ENCODE results near the gene CCDC28B. TPM values are rescaled to one million over a fixed set of nuclear protein-coding genes. Genes with fewer than 3 reads are reported as not detected.

CCDC28B gene
- total RNA-seq, 2 donors from 2014 or later: 12.4 to 13.6 TPM

- H3K4me3 Mint-ChIP-seq: peak overlapping the region; percentile 28
- ATAC-seq (no peak), DNase-seq (ENCODE audit: low spot score) (no peak)
- H3K27me3 Mint-ChIP-seq: no peaks in the 10 kb centered on the region
- no peaks in the 10 kb centered on the region for H3K9me3 Mint-ChIP-seq
- H3K36me3 Mint-ChIP-seq: peaks cover 19% of the 10 kb centered on the region
- H3K4me1 Mint-ChIP-seq (ENCODE audit: low read depth in 2 of 2): peaks cover 46 to 49% of the 10 kb centered on the region in 2 donors
- peak overlapping the region in 1 of 2 donors; percentile 87 for H3K27ac Mint-ChIP-seq
Measured at GRCh38 chr1:32198237-32199042, 2.0 kb upstream of the CCDC28B start.

DNA sequence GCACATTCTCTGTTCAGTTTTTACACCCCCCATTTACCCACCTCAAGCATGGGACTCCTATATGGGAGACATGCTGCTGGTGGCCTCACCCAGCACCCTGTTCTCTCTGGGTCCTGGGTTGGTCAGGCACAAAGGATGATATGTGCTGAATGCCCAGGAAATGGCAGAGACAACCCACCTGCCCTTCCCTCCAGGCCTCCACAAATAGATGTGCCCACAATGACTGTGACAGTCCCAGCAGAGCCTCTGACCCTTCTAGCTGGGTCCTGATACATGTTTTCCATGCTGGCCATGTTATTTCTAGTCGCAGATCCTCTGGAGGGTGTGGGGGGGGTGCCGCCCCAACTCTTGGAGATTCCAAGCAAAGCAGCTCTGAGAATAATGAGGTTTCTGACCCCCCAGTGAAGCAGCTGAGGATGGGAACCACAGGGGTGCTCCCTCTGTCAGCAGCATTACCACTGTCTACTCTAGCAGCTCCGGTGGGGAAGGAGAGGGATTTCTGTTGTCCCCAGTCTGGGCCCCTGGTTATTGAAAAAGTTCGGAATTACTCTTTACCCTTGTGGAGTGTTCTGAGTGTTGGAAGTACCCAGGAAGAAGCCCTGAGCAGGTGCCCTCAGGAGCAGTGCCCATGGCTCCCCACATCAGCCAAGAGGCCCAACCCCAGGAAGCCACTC, 1.2 kb upstream of the CCDC28B start:
- peaks cover 42 to 50% of the 10 kb centered on the region in 2 donors for H3K4me1 Mint-ChIP-seq (ENCODE audit: low read depth in 2 of 2)
- no peak overlapping the region for H3K4me3 Mint-ChIP-seq
- ATAC-seq: no peak
- H3K27me3 Mint-ChIP-seq: no peaks in the 10 kb centered on the region
- no peaks in the 10 kb centered on the region for H3K9me3 Mint-ChIP-seq
- peak overlapping the region in 1 of 2 donors; percentile 94 for H3K27ac Mint-ChIP-seq
- H3K36me3 Mint-ChIP-seq: peaks cover 13% of the 10 kb centered on the region
- no peak for DNase-seq (ENCODE audit: low spot score)

GRCh38 chr1:32199717-32200072, 700 bp upstream of the CCDC28B start:
- ATAC-seq (no peak), DNase-seq (ENCODE audit: low spot score) (no peak)
- peak overlapping the region; percentile 95 for H3K4me3 Mint-ChIP-seq
- peaks cover 10% of the 10 kb centered on the region for H3K36me3 Mint-ChIP-seq
- H3K27me3 Mint-ChIP-seq: no peaks in the 10 kb centered on the region
- H3K27ac Mint-ChIP-seq: peak overlapping the region; percentile 71 to 94
- H3K9me3 Mint-ChIP-seq: no peaks in the 10 kb centered on the region
- peaks cover 39 to 50% of the 10 kb centered on the region in 2 donors for H3K4me1 Mint-ChIP-seq (ENCODE audit: low read depth in 2 of 2)

- peaks cover 37 to 46% of the 10 kb centered on the region in 2 donors for H3K4me1 Mint-ChIP-seq (ENCODE audit: low read depth in 2 of 2)
- ATAC-seq: peak; percentile 69 to 75
- DNase-seq (ENCODE audit: low spot score): peak; percentile 84
Measured at GRCh38 chr1:32201011-32201855, 838 bp downstream of the CCDC28B start.

DNA sequence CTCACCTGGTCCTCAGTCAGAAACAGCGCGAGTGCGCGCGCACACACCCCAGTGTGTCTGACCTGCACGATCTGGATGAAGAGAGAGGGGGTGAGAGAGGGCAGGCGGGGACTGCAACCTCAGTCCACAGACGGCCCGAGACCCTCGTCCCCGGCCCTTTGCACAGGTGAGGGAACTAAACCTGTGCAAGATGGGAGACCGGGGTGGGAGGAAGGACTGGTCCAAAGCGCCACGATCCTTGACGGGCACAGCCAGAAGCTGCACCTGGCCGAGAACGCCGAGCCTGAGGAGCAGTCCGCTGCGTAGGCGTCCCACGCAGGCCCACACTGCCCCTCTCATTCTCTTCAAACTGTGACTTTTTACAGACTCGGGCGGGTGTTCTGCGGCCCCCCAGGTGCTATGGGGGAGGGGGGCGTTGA, 4.6 kb downstream of the CCDC28B start:
- no peaks in the 10 kb centered on the region for H3K9me3 Mint-ChIP-seq
- peak overlapping the region; percentile 91 for H3K4me3 Mint-ChIP-seq
- DNase-seq (ENCODE audit: low spot score): no peak
- H3K4me1 Mint-ChIP-seq (ENCODE audit: low read depth in 2 of 2): peaks cover 29 to 34% of the 10 kb centered on the region in 2 donors
- H3K27me3 Mint-ChIP-seq: no peaks in the 10 kb centered on the region
- ATAC-seq: no peak
- no peak overlapping the region for H3K27ac Mint-ChIP-seq
- no peaks in the 10 kb centered on the region for H3K36me3 Mint-ChIP-seq

More at GRCh38 chr1:32201011-32201855, 838 bp downstream of the CCDC28B start:
- Mint-ChIP-seq H3K27me3 (no peaks in the 10 kb centered on the region), H3K4me3 (peak overlapping the region; percentile 95), H3K27ac (peak overlapping the region; percentile 92 to 94), H3K9me3 (no peaks in the 10 kb centered on the region), H3K36me3 (peaks cover 6% of the 10 kb centered on the region)

GRCh38 chr1:32205401-32206370, 5.3 kb downstream of the CCDC28B start, which contains the start of gene IQCC:
Gene IQCC (plus strand): TSS chr1:32205671. CDS start chr1:32205682, 11 bp downstream.
- no peaks in the 10 kb centered on the region for H3K27me3 Mint-ChIP-seq
- H3K9me3 Mint-ChIP-seq: no peaks in the 10 kb centered on the region
- ATAC-seq (peak; percentile 83 to 87), DNase-seq (ENCODE audit: low spot score) (peak; percentile 89)
- H3K4me3 Mint-ChIP-seq: peak within 1 kb of the TSS; percentile 91
- H3K27ac Mint-ChIP-seq: peak within 1 kb of the TSS; percentile 72 to 79
- no peaks in the 10 kb centered on the region for H3K36me3 Mint-ChIP-seq
- H3K4me1 Mint-ChIP-seq (ENCODE audit: low read depth in 2 of 2): peaks cover 23 to 29% of the 10 kb centered on the region in 2 donors

DNA sequence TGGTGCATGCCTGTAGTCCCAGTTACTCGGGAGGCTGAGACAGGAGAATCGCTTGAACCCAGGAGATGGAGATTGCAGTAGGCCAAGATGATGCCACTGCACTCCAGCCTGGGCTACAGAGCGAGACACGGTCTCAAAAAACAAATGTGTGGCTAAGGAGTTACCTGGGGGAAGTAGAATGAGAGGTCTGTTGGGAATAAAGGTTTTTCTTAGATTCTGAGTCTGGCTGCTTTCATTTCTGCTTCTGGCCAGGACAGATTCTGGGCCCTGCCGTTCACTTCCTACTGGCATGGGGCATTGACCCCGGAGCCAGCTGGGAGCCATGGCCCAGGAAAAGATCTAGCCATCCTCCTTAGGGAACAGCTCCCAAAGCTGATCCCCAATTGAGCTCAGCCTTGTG, 8.1 kb downstream of the CCDC28B start:
- Mint-ChIP-seq H3K9me3 (no peaks in the 10 kb centered on the region), H3K27me3 (no peaks in the 10 kb centered on the region), H3K4me1 (ENCODE audit: low read depth in 2 of 2) (peaks cover 7 to 13% of the 10 kb centered on the region in 2 donors), H3K27ac (no peak overlapping the region), H3K4me3 (no peak overlapping the region), H3K36me3 (no peaks in the 10 kb centered on the region)
- DNase-seq (ENCODE audit: low spot score) (no peak), ATAC-seq (no peak)

DNA sequence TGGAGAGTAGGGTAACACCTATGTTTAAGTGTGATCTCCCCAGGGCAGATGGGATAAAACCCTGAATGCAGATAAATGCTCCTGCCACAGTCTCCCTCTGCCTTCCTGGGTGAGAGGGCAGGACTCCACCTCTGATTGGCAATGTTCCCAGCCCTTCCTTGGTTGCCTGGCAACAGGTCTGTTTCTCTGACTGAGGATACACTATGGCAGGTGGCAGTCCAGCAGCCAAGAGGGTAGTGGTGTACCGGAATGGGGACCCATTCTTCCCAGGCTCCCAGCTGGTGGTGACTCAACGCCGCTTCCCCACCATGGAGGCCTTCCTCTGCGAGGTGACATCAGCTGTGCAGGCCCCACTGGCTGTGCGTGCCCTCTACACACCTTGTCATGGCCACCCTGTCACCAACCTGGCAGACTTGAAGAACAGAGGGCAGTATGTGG, 8.5 kb downstream of the CCDC28B start, which contains the start of gene DCDC2B:
TSS of gene DCDC2B (plus strand) at position 199 of the 438 bp plus-strand sequence. CDS start at position 204, 5 bp downstream.
- Mint-ChIP-seq H3K4me3 (no peak within 1 kb of the TSS), H3K27me3 (no peaks in the 10 kb centered on the region), H3K36me3 (no peaks in the 10 kb centered on the region), H3K27ac (no peak within 1 kb of the TSS), H3K9me3 (no peaks in the 10 kb centered on the region), H3K4me1 (ENCODE audit: low read depth in 2 of 2) (peaks cover 7 to 10% of the 10 kb centered on the region in 2 donors)
- DNase-seq (ENCODE audit: low spot score) (no peak), ATAC-seq (no peak)

GRCh38 chr1:32215629-32216480, 15.5 kb downstream of the CCDC28B start:
- Mint-ChIP-seq H3K4me1 (ENCODE audit: low read depth in 2 of 2) (peaks cover 3 to 5% of the 10 kb centered on the region in 2 donors), H3K36me3 (no peaks in the 10 kb centered on the region), H3K9me3 (no peaks in the 10 kb centered on the region), H3K27ac (no peak overlapping the region), H3K27me3 (no peaks in the 10 kb centered on the region), H3K4me3 (no peak overlapping the region)
- DNase-seq (ENCODE audit: low spot score) (no peak), ATAC-seq (peak; percentile 70 to 83)

DNA sequence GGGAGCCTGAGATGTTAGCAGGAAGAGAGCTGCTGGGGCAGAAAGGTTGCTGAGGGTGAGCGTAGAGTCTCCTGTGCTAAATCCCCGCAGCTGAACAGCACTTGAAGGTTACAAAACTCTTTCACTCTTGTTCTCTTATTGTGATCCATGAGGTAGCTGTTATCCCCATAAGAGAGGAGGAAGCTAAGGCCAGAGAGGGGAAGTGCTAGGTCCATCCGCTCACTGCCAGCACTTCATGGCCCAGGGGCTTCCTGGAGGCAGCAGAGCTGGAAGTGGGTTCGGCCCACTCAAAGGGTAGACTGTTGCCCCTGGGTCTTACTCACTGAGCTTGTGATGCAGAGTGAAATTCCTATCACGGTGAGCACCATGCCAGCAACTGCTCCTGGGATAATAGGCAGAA, 16.2 kb downstream of the CCDC28B start:
- H3K4me1 Mint-ChIP-seq (ENCODE audit: low read depth in 2 of 2): peaks cover 7 to 10% of the 10 kb centered on the region in 2 donors
- DNase-seq (ENCODE audit: low spot score): no peak
- no peak overlapping the region for H3K27ac Mint-ChIP-seq
- no peaks in the 10 kb centered on the region for H3K36me3 Mint-ChIP-seq
- H3K4me3 Mint-ChIP-seq: no peak overlapping the region
- no peak for ATAC-seq
- H3K9me3 Mint-ChIP-seq: no peaks in the 10 kb centered on the region
- H3K27me3 Mint-ChIP-seq: no peaks in the 10 kb centered on the region

- ATAC-seq (no peak), DNase-seq (ENCODE audit: low spot score) (no peak)
- H3K36me3 Mint-ChIP-seq: no peaks in the 10 kb centered on the region
- H3K4me3 Mint-ChIP-seq: no peak overlapping the region
- peaks cover 15 to 21% of the 10 kb centered on the region in 2 donors for H3K4me1 Mint-ChIP-seq (ENCODE audit: low read depth in 2 of 2)
- no peak overlapping the region for H3K27ac Mint-ChIP-seq
- H3K27me3 Mint-ChIP-seq: no peaks in the 10 kb centered on the region
- H3K9me3 Mint-ChIP-seq: no peaks in the 10 kb centered on the region
Measured at GRCh38 chr1:32219022-32219421, 18.6 kb downstream of the CCDC28B start.
